ENCODE results near the gene IGFBP3.

DNA sequence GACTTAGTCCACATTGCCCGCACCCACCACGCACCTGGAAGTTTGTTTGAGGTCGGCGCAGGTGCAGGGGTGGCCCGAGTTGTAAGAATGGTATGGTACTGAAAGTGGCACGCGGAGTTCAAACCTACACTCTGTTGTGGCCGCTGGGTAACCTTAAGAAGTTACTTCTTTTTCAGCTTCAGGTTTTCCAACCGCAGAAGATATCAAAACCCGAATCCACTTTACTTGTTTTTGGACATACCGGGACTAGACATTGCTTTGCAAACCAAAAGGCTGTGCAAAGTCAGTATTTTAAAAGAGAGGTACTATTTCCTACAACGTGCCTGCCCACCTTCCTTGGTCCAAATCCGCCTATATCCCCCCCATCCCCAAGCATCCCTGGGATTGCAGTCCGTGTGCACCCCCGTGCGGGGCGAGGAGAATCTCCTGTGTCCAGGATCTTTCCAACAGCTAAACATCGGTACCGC lies 1.0 kb downstream of the IGFBP3 start:
- TF ChIP-seq, protein P1, sequence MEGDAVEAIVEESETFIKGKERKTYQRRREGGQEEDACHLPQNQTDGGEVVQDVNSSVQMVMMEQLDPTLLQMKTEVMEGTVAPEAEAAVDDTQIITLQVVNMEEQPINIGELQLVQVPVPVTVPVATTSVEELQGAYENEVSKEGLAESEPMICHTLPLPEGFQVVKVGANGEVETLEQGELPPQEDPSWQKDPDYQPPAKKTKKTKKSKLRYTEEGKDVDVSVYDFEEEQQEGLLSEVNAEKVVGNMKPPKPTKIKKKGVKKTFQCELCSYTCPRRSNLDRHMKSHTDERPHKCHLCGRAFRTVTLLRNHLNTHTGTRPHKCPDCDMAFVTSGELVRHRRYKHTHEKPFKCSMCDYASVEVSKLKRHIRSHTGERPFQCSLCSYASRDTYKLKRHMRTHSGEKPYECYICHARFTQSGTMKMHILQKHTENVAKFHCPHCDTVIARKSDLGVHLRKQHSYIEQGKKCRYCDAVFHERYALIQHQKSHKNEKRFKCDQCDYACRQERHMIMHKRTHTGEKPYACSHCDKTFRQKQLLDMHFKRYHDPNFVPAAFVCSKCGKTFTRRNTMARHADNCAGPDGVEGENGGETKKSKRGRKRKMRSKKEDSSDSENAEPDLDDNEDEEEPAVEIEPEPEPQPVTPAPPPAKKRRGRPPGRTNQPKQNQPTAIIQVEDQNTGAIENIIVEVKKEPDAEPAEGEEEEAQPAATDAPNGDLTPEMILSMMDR (conservative IDR thresholded peaks at IDR 0.05) = no peak
- no peak for TF ChIP-seq EZH2 (IDR thresholded peaks at IDR 0.05; ENCODE audit: low read depth)
